GM13976 (cell line): Measurements from ENCODE around the gene SAP30.

ENCODE experiments used
- DNase-seq: peaks from one replicate; pipeline ENCODE4 v3.0.0; 2012; ENCODE audit warnings: low spot score
- CTCF ChIP-seq: IDR thresholded peaks from 2 replicates; pipeline ENCODE4 v1.5.1; 2012; ENCODE audit warnings: borderline replicate concordance, mild to moderate bottlenecking; ENCODE audit not compliant: insufficient read depth; ENCODE audit errors: extremely low read depth, missing control alignments, control extremely low read depth
- in situ Hi-C: fragments of 300-500 bp; cut with MboI; formaldehyde crosslinking; loops from one replicate; pipeline ENCODE4 v1.12.0; 2022; ENCODE audit warnings: low sequenced_read_pairs, mixed read lengths, inconsistent platforms; ENCODE audit not compliant: unreplicated experiment

Gene SAP30

GRCh38 chr4:173332963-173333657 is 37.6 kb upstream of the SAP30 start:
- in situ Hi-C loops: no loop called here
- no peak for TF ChIP-seq CTCF
- no peak for DNase-seq

- in situ Hi-C loops: no loop called here
- DNase-seq: peak; percentile 36
- TF ChIP-seq CTCF: no peak
Measured at GRCh38 chr4:173333658-173334084, 37.1 kb upstream of the SAP30 start.

- DNase-seq: peak; percentile 98
- no peak for TF ChIP-seq CTCF
- in situ Hi-C loops: no loop called here
Measured at GRCh38 chr4:173334085-173334890, 36.5 kb upstream of the SAP30 start, which contains the start of gene HMGB2. Gene HMGB2 (minus strand): TSS chr4:173334358. CDS start chr4:173333649, 709 bp downstream.

GRCh38 chr4:173334891-173335752 is 35.6 kb upstream of the SAP30 start:
- DNase-seq: peak; percentile 80
- in situ Hi-C loops: no loop called here

GRCh38 chr4:173337463-173337862 is 33.3 kb upstream of the SAP30 start:
- no peak for TF ChIP-seq CTCF
- in situ Hi-C loops: no loop called here
- DNase-seq: no peak

More at GRCh38 chr4:173334891-173335752, 35.6 kb upstream of the SAP30 start:
- TF ChIP-seq CTCF: no peak

GRCh38 chr4:173343832-173344397 is 26.8 kb upstream of the SAP30 start:
- in situ Hi-C loops: no loop called here
- no peak for DNase-seq
- TF ChIP-seq CTCF: no peak
